SK-N-SH treated with all-trans-retinoic acid at 6 μM for 48 hours (cell line): ENCODE results near the gene EFNB1.

ENCODE experiments used
- ATAC-seq: fragments of 200-7000 bp; cut with Tn5 transposase; 3 replicates; pipeline ENCODE4 v1.9.1; 2020; ENCODE audit warnings: mild to moderate bottlenecking, moderate library complexity
- ARNTL ChIP-seq: fragments of 450-650 bp; formaldehyde crosslinking; IDR thresholded peaks from 2 replicates; pipeline ENCODE4 v1.5.0; 2020; ENCODE audit warnings: low read depth, mild to moderate bottlenecking, moderate library complexity, borderline replicate concordance
- BACH2 ChIP-seq: fragments of 250-450 bp; sonication (Bioruptor Pico); IDR thresholded peaks from 2 replicates; pipeline ENCODE4 v1.9.0; 2021; ENCODE audit warnings: mild to moderate bottlenecking, borderline replicate concordance
- CREB5 ChIP-seq: fragments of 250-450 bp; sonication (Bioruptor Pico); IDR thresholded peaks from 2 replicates; pipeline ENCODE4 v1.5.1; 2020; ENCODE audit warnings: low read depth, mild to moderate bottlenecking, moderate library complexity
- CSDC2 ChIP-seq: fragments of 250-450 bp; sonication (Bioruptor Pico); IDR thresholded peaks from 2 replicates; pipeline ENCODE4 v1.5.0; 2020; ENCODE audit warnings: mild to moderate bottlenecking, moderate library complexity
- CSRNP3 ChIP-seq: fragments of 250-450 bp; sonication (Bioruptor Pico); IDR thresholded peaks from 2 replicates; pipeline ENCODE4 v1.5.1; 2021; ENCODE audit warnings: mild to moderate bottlenecking, moderate library complexity
- ESRRG ChIP-seq: fragments of 250-450 bp; sonication (Bioruptor Pico); IDR thresholded peaks from 2 replicates; pipeline ENCODE4 v1.6.1; 2021; ENCODE audit warnings: mild to moderate bottlenecking
- GLIS3 ChIP-seq: fragments of 250-450 bp; sonication (Bioruptor Pico); IDR thresholded peaks from 2 replicates; pipeline ENCODE4 v1.5.0; 2020; ENCODE audit warnings: mild to moderate bottlenecking, moderate library complexity
- ISL1 ChIP-seq: fragments of 250-450 bp; sonication (Bioruptor Pico); IDR thresholded peaks from 2 replicates; pipeline ENCODE4 v2.1.2; 2022; ENCODE audit warnings: mild to moderate bottlenecking, moderate library complexity
- PATZ1 ChIP-seq: fragments of 250-450 bp; sonication (Bioruptor Pico); IDR thresholded peaks from 2 replicates; pipeline ENCODE4 v1.8.0; 2020; ENCODE audit warnings: mild to moderate bottlenecking, moderate library complexity, borderline replicate concordance
- POU6F1 ChIP-seq: fragments of 250-450 bp; sonication (Bioruptor Pico); IDR thresholded peaks from 2 replicates; pipeline ENCODE4 v1.8.0; 2021; ENCODE audit warnings: low read depth, mild to moderate bottlenecking, moderate library complexity, borderline replicate concordance
- PPARA ChIP-seq: fragments of 250-450 bp; sonication (Bioruptor Pico); IDR thresholded peaks from 2 replicates; pipeline ENCODE4 v1.5.0; 2020; ENCODE audit warnings: mild to moderate bottlenecking, borderline replicate concordance
- RARB ChIP-seq: fragments of 250-450 bp; sonication (Bioruptor Pico); IDR thresholded peaks from 2 replicates; pipeline ENCODE4 v1.8.0; 2021; ENCODE audit warnings: mild to moderate bottlenecking, moderate library complexity
- SNAI2 ChIP-seq: fragments of 250-450 bp; sonication (Bioruptor Pico); IDR thresholded peaks from 2 replicates; pipeline ENCODE4 v1.5.0; 2020; ENCODE audit warnings: mild to moderate bottlenecking, moderate library complexity
- TCF4 ChIP-seq: fragments of 250-450 bp; sonication (Bioruptor Pico); IDR thresholded peaks from 2 replicates; pipeline ENCODE4 v1.8.0; 2021; ENCODE audit warnings: mild to moderate bottlenecking, moderate library complexity, borderline replicate concordance
- TSHZ2 ChIP-seq: fragments of 250-450 bp; sonication (Bioruptor Pico); IDR thresholded peaks from 2 replicates; pipeline ENCODE4 v1.5.0; 2020; ENCODE audit warnings: mild to moderate bottlenecking, moderate library complexity
- ZC3H10 ChIP-seq: fragments of 250-450 bp; sonication (Bioruptor Pico); IDR thresholded peaks from 2 replicates; pipeline ENCODE4 v1.5.1; 2021; ENCODE audit warnings: mild to moderate bottlenecking, moderate library complexity
- ZFP3 ChIP-seq: fragments of 250-450 bp; sonication (Bioruptor Pico); IDR thresholded peaks from 2 replicates; pipeline ENCODE4 v1.5.0; 2020; ENCODE audit warnings: mild to moderate bottlenecking, moderate library complexity
- ZFP30 ChIP-seq: fragments of 450-650 bp; formaldehyde crosslinking; IDR thresholded peaks from 2 replicates; pipeline ENCODE4 v1.5.0; 2022; ENCODE audit warnings: mild to moderate bottlenecking, moderate library complexity
- ZNF565 ChIP-seq: fragments of 450-650 bp; formaldehyde crosslinking; conservative IDR thresholded peaks from 2 replicates; pipeline ENCODE4 v1.5.0; 2020; ENCODE audit warnings: low read depth, mild to moderate bottlenecking, moderate library complexity
- ZNF70 ChIP-seq: fragments of 450-650 bp; formaldehyde crosslinking; IDR thresholded peaks from 2 replicates; pipeline ENCODE4 v1.5.0; 2020; ENCODE audit warnings: mild to moderate bottlenecking, moderate library complexity
- ZNF8 ChIP-seq: fragments of 450-650 bp; formaldehyde crosslinking; IDR thresholded peaks from 2 replicates; pipeline ENCODE4 v1.5.0; 2020; ENCODE audit warnings: mild to moderate bottlenecking, moderate library complexity

Gene EFNB1

GRCh38 chrX:68833855-68834331 is 5.1 kb downstream of the EFNB1 start:
- TF ChIP-seq CREB5 (CRISPR knock-in tag) (no peak), TCF4 (CRISPR knock-in tag) (no peak), CSDC2 (no peak), ZFP30 (no peak), ZNF8 (CRISPR knock-in tag) (no peak), SNAI2 (no peak), ARNTL (CRISPR knock-in tag) (no peak)
- no peak for ATAC-seq

- ATAC-seq: no peak
- no peak for TF ChIP-seq TSHZ2 (CRISPR knock-in tag)
- no peak for TF ChIP-seq ZNF565 (CRISPR knock-in tag)
- TF ChIP-seq ZFP3 (CRISPR knock-in tag): no peak
- no peak for TF ChIP-seq CREB5 (CRISPR knock-in tag)
- no peak for TF ChIP-seq ZFP30
- no peak for TF ChIP-seq PATZ1 (CRISPR knock-in tag)
- TF ChIP-seq RARB (CRISPR knock-in tag): no peak
- no peak for TF ChIP-seq SNAI2
- TF ChIP-seq CSDC2: no peak
- no peak for TF ChIP-seq ZC3H10 (CRISPR knock-in tag)
- no peak for TF ChIP-seq PPARA (CRISPR knock-in tag)
- TF ChIP-seq ARNTL (CRISPR knock-in tag): no peak
- no peak for TF ChIP-seq GLIS3 (CRISPR knock-in tag)
- TF ChIP-seq TCF4 (CRISPR knock-in tag): no peak
- no peak for TF ChIP-seq BACH2 (CRISPR knock-in tag)
- TF ChIP-seq ZNF70 (CRISPR knock-in tag): no peak
- TF ChIP-seq ESRRG (CRISPR knock-in tag): no peak
Observed at GRCh38 chrX:68834371-68835103, 5.7 kb downstream of the EFNB1 start.

- ATAC-seq: no peak
- TF ChIP-seq ARNTL (CRISPR knock-in tag) (no peak), POU6F1 (CRISPR knock-in tag) (no peak), CSDC2 (no peak), ZNF70 (CRISPR knock-in tag) (no peak), SNAI2 (no peak), CSRNP3 (CRISPR knock-in tag) (no peak), ZFP3 (CRISPR knock-in tag) (no peak), ZC3H10 (CRISPR knock-in tag) (no peak), ISL1 (CRISPR knock-in tag) (no peak)
- TF ChIP-seq, all 23 proteins: peak for 0
Observed at GRCh38 chrX:68835104-68835442, 6.3 kb downstream of the EFNB1 start.
